Epithelial cell of proximal tubule (primary cell): ENCODE results near the gene SMAD7. TPM values are rescaled to one million over a fixed set of nuclear protein-coding genes. Genes with fewer than 3 reads are reported as not detected.

Source experiments
- DNase-seq: peaks from one replicate; pipeline ENCODE4 v3.0.0-alpha.2; 2011; ENCODE audit warnings: low read depth
- H3K4me3 ChIP-seq: 2 replicates; pipeline ENCODE4 v1.5.1; 2011; ENCODE audit warnings: low read depth, mild to moderate bottlenecking, low read length
- CTCF ChIP-seq: conservative IDR thresholded peaks from 2 replicates; pipeline ENCODE4 v1.5.1; 2012; ENCODE audit warnings: low read depth, mild to moderate bottlenecking, low read length
- total RNA-seq: library from RNA; depleted of rRNA; stranded (reverse); fragments of >200 nt; gene quantifications from 2 replicates; pipeline ENCODE4 v1.2.3, GENCODE V29; 2015

Gene SMAD7
- total RNA-seq, 1 donor from 2014 or later: 30.4 TPM

GRCh38 chr18:48940854-48941611 lies 9.7 kb downstream of the SMAD7 start:
- no peak for TF ChIP-seq CTCF
- DNase-seq: no peak
- H3K4me3 ChIP-seq: peak overlapping the region; percentile 44

GRCh38 chr18:48939205-48940097 lies 11.3 kb downstream of the SMAD7 start:
- H3K4me3 ChIP-seq: peak overlapping the region; percentile 37
- no peak for DNase-seq
- TF ChIP-seq CTCF: no peak

- DNase-seq: no peak
- no peak for TF ChIP-seq CTCF
- peak overlapping the region; percentile 37 for H3K4me3 ChIP-seq
Measured at GRCh38 chr18:48938827-48939204, 11.9 kb downstream of the SMAD7 start.

- H3K4me3 ChIP-seq: no peak overlapping the region
- no peak for TF ChIP-seq CTCF
- no peak for DNase-seq
Measured at GRCh38 chr18:48937869-48938750, 12.7 kb downstream of the SMAD7 start.

GRCh38 chr18:48935433-48935774 lies 15.4 kb downstream of the SMAD7 start:
- H3K4me3 ChIP-seq: no peak overlapping the region
- DNase-seq: no peak
- TF ChIP-seq CTCF: no peak

GRCh38 chr18:48934723-48935432 lies 15.9 kb downstream of the SMAD7 start:
- DNase-seq: no peak
- no peak for TF ChIP-seq CTCF
- peak overlapping the region; percentile 9 for H3K4me3 ChIP-seq
